Dermis blood vessel endothelial cell (primary cell): ENCODE data around the gene IWS1. TPM values are rescaled to one million over a fixed set of nuclear protein-coding genes. Genes with fewer than 3 reads are reported as not detected.
"Not testable (repeated sequence)": the region's sequence is repeated elsewhere in the genome, so short reads cannot be mapped to it uniquely, and the experiment has no call there.

Source experiments
- DNase-seq: peaks from one replicate; pipeline ENCODE4 v3.0.0; 2010
- total RNA-seq: library from RNA; depleted of rRNA; stranded (reverse); fragments of >200 nt; gene quantifications from 2 replicates; pipeline ENCODE4 v1.2.3, GENCODE V29; 2014

The IWS1 gene
- total RNA-seq: 42.8 and 53.1 TPM in 2 replicates

DNA sequence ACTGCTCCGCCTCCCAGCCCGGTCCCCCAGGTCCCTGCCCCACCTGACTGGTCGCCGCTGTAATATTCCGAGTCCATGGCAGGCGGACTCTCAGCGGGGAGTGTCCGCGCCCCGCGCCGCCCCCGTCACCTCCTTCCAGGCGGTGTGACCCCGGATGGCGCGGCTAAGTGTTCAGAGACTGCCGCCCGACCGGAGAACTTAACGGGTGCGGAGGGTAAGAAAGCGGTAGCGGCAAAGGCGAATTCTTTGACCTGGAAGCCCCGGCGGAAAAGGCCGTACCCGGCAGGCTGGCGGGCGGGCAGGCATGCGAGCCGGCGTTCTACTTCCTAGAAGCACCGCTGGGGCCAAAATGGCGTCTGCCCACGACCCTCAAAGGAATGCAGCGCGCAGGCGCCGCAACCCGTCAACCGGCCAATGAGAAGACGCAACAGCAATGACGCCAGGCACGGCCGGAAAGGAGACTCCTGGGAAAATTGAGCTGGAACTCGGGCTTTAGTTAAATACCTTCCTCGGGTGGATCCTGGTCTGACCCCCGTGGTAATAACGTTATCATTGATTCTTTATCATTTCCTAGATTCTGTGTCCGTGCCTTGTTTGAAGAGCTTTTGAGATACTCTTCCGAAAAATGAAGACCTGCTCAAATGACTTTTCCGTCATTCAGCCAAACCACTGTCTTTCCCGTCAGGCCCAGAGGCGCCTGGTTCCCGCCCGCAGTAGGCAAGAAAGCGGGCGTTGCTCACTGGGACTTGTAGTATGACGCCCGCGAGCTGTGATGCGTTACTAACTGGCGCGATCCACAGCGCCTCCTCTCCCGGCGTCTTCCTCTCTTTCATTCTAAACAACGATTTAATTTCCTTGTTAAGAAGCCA, at the start of gene IWS1:
Gene IWS1, minus strand, starts transcription at position 358 of the 869 bp plus-strand sequence. Its CDS starts 281 bp downstream, at position 77.
- DNase-seq: peak; percentile 99

DNA sequence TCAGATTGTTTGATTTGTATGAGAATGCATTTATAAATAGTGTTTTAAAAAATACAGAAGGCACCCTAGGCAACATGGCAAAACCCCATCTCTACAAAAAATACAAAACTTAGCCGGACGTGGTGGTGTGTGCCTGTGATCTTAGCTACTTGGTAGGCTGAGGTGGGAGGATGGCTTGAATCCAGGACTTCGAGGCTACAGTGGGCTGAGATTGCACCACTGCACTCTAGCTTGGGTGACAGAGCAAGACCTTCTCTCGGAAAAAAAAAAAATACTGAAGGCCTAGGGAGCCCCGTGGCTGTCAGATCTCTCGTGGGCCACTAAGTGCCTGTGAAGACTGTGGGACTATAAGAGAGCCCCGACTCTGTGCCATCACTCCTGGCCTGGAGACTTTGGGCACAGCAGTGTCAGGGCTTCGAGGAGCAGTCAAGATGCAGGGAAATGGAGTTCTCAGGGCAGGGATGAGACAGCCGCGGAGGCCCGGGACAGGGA, 49.7 kb upstream of the IWS1 start:
- DNase-seq: no peak

DNA sequence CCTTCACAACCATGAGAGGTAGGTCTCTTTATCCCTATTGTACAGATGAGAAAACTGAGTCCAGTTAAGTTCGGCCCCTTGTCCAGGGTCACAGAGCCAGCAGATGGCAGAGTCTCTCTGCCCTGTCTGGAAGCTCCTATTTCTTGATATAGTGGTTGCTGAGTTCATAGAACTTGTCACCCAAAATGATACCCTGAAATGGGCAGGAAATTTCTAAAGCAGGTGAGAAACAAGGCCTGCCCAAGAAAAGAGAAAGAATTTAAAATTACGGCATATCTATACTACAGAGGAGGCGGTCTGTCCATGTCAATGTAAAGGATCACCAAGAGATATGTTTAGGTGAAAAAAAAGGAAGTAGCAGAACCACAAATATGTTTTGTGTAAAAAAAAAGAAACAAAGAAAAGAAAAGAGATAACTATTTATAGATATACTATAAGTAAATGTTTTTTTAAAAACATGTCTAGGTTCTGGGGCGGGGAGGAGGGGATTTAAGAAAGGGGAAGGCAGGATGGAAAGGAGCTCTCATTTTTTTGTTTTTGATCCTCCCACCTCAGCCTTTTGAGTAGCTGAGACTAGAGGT, 49.0 kb upstream of the IWS1 start:
- no peak for DNase-seq

DNA sequence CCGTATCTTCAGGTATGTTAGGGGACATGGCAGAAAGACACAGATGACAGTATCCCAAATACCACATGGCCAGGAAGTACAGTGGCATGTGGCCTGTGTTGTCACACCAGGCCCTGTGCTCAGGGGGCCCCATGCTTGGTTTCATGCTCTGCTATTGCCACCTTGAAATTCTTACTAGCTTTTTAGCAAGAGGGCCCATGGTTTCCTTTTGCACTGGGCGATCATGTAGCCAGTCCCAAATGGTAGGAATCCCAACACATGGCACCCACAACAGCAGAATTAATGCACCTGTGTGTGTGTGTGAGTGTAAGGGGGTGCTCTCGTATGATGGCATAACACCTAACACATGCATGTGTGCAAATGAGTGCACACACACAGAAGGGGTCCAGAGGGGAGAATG, 48.4 kb upstream of the IWS1 start:
- no peak for DNase-seq

DNA sequence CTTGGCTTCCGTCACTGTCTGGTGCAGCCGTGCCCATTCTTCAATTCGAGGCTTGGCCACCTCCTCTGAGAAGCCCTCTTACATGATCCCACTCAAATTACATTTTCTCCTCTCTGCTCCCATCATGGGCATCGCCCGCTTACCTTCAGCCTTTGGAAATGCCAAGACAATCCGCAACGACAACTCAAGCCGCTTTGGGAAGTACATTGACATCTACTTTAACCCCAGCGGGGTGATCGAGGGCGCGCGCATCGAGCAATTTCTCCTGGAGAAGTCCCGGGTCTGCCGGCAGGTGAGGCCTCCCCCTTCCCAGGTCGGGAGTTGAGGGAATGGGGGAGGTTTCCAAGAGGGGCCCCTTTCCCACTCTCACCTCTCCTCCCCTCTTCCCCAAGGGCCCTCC, 47.5 kb upstream of the IWS1 start:
- no peak for DNase-seq

DNA sequence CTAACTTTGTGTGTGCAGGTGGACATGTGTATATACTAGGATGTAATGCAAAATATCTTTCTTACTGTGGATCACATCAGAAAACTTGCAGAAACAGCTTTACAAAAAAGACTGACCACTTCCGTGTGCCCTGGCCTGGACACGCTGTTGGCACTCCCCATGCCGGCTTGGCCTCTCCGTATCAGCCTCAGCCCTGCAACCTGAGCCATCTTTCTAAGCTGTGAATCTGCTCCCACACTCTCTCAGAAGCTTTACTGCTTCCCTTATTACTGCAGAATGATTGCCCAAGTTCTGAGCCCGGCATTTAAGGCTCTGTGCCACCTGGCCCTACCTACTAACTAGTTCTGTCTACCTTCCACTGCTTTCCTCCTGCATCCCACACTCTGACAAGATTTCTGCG, 47.0 kb upstream of the IWS1 start:
- DNase-seq: no peak

DNA sequence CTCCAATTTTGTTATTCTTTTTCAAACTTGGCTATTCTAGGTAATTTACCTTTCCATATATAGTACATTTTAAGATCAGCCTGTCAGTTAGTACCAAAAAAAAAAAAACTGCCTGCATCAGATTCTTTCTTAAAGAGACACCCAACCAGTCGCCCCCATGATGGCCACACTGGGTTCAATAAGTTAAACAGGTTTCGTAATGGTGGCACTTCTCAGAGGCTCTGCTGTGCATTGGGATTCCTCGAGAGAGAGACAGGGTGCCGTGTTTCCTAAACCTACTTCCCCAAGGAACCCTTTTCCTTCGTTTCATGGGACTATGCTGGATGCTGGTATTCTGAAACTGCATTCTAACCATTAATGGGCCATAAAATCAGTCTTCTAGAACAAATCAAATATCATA, 46.6 kb upstream of the IWS1 start:
- no peak for DNase-seq

DNA sequence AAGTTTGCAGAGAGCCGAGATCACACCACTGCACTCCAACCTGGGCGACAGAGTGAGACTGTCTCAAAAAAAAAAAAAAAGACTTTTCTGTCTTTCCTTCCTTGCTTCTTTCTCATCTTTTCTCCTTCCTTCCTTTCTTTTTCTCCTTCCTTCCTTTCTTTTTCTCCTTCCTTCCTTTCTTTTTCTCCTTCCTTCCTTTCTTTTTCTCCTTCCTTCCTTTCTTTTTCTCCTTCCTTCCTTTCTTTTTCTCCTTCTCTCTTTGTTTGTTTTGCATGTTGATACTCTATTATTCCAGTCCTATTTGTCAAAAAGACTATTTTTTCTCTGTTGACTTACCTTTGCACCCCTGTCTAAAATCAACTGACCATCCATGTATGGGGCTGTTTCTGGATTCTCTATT, 46.1 kb upstream of the IWS1 start:
- DNase-seq: not testable (repeated sequence)

DNA sequence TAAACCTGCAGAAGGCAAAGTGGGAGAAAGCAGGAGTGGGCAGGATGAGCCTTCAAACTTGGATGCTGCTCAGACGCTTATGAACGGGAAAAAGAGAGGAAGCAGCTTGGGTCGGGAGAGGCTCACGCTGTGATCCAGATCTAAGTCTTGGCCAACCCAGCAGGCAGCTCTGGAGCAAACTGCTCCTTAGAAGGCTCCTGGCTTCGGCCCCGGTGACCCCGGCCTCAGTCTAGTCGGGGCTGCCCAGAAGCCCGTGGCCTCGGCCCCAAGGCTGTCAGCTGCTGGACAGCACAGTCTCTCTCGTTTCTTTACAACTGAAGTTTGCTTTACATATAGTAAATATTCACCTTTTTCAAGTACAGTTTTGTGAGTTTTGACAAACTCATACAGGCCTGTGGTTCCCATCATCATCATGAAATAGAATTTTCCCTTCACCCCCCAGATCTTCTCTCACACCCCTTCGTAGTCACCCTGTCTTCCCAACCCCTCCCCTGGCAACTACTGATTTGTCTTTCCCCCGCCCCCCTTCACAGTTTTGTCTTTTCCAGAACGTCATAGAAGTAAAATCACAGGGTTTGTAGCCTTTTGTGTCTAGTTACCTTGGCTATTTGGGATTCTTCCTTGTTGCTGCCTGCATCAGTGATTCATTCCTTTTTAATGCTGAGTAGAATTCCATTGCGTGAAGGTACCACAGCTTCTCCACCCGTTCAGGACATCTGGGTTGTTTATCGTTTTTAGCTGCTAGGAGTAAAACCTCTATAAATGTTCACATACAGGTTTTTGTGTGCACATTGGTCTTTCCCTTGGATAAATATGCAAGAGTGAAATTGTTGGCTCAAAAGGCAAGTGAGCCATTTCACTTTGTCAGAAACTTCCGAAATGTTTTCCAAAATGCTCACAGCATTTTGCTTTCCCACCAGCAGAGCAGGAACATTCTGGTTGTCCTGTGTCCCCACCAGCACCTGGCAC, 44.3 kb upstream of the IWS1 start:
- no peak for DNase-seq

DNA sequence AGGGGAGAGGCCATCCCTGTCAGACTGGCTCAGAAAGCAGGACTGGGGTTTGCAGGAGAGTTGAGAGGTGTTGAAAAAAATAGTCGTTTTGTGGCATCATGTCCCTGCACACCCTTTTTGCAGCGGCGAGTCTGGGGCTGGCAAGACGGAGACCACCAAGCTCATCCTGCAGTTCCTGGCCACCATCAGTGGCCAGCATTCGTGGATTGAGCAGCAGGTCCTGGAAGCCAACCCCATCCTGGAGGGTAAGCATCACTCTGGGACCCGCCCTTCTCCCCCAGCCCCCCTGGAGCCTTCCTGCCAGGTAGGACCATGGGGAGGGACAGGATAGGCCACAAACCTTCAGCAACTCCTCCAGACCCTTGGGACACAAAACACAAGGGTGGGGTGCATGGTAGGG, 43.4 kb upstream of the IWS1 start:
- no peak for DNase-seq

DNA sequence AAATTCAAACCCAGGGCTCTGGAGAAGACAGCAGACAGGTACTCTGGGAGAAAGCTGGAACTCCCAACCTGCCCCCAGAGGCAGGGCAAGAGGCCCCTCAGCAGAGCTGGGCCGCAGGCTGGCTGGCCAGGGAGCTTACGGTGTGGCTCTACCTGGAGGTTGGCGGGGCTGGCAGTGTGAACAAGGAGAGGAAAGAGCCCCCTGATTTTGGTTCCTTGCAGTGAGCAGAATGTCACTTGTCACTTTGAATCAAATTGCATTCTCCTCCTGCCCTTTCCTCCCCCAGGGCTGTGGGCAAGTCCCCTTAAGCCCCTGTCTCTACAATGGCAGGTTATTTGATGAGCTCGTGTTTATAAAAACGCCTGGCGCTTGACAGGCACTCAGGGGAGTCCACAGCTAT, 41.8 kb upstream of the IWS1 start:
- no peak for DNase-seq

DNA sequence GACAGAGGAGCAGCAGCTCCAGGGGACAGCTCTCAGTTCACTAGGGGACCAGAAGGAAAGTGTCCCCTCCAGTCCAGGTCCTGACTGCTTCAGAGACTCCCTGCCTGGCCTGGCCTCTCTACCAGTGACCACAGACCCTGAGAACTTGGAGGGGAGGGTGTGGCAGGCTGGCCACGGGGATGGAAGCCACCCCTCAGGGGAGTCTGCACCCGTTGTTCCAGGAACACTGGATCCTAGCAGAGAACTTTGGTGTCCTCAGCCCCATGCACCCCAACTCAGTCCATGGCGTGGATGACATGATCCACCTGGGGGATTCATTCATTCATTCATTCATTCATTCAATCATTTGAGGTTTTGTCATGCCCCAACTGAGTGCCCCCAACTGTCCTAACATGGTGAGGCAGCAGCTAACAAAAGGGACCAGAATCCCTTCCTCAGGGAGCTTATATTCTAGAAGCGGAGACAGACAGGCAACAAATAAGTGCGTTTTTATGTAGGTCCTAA, 41.1 kb upstream of the IWS1 start:
- no peak for DNase-seq

DNA sequence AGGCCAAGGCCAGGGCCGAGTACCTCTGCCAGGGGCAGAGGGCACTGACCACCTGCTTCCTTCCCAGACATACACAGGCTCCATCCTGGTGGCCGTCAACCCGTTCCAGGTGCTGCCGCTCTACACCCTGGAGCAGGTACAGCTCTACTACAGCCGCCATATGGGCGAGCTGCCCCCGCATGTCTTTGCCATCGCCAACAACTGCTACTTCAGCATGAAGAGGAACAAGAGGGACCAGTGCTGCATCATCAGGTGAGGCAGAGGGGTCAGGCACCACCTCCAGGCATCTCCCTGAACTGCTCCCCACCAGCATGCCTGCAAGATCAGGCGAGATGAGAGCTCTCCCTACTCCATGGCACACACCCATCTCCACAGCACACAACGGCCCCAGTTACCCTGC, 40.3 kb upstream of the IWS1 start:
- no peak for DNase-seq

DNA sequence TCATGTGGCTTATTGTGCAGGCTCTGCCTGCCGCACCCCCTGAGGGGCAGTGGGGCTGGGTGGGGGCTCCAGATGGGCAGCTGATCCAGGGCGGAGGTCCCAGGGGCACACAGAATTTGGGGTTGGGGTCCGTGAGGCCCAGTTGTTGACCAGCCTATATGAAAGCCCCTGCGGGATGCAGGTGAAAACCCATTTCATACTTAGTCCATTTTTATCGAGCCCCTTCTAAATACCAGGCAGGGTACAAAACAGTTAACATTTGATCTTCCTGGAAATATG, 39.8 kb upstream of the IWS1 start:
- DNase-seq: no peak

DNA sequence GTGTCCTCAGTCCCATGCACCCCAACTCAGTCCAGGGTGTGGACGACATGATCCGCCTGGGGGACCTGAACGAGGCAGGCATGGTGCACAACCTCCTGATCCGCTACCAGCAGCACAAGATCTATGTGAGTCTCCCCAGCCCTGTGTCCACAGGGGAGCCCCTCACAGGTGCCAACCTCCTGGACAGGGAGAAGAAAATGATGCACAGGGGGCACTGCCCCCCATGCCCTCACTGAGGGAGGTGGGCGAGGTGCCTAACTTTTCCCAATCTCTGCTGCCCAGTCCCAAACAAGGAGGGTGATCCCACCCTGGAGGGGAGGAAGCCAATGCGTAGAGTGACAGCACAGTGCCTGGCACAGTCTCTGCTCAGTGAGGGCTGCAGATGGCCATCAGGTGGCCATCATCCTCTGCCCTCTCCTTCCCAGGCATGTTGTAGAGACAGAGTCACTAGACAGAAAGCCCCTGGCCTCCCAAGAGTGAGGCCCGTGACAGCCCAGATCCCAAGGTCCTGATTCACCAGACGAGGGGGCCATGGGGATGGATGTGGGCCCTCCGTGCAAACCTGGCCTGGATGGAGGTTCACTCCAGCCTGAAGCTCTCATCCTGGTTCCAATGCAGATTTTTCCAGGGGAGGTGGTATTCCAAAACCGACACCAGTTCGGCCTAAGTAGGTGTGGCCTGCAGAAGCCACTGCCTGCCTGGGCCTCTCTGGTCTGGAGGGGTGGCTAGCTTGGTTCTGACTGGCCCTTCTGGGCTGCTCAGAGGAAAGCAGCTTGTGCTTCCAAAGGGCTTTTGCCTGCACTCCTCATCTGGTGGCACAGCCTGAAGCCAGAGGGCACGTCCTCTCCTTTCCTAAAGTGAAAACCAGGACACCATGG, 39.2 kb upstream of the IWS1 start:
- no peak for DNase-seq

DNA sequence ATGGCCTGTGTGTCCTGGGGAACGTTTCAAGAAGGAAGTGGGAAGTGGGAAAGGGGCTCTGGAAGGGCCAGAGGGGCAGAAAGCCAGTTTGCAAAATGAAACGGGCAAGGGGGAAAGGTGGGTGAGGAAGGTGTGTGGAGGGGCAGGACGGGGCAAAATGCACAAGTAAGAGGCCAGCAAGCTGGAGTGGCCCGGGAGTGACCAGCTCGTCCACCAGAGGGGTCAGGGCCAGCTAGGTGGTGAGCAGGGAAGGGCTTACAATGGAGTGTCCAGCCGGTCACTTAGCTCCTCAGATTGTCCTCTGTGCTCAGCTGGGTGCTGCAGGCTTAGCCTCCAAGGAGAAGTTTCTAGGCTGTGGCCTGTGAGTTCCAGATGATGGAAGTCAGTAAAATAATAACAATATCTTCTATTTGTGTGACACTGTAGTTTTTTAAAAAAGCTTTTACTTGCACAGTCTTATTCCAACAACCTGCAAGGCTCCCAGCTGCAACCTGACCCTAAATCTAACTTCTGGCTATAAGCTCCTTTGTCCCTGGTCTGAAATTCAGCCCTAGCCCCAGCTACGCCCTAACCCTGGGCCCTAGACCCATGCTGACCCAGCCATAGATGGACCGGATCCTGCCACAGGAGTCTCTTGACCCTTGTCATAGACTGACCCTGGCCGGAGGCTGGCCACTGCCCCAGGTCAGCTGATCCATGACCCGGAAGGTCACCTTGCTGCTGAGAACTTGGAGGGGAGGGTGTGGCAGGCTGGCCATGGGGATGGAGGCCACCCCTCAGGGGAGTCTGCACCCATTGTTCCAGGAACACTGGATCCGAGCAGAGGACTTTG, 38.4 kb upstream of the IWS1 start:
- no peak for DNase-seq

DNA sequence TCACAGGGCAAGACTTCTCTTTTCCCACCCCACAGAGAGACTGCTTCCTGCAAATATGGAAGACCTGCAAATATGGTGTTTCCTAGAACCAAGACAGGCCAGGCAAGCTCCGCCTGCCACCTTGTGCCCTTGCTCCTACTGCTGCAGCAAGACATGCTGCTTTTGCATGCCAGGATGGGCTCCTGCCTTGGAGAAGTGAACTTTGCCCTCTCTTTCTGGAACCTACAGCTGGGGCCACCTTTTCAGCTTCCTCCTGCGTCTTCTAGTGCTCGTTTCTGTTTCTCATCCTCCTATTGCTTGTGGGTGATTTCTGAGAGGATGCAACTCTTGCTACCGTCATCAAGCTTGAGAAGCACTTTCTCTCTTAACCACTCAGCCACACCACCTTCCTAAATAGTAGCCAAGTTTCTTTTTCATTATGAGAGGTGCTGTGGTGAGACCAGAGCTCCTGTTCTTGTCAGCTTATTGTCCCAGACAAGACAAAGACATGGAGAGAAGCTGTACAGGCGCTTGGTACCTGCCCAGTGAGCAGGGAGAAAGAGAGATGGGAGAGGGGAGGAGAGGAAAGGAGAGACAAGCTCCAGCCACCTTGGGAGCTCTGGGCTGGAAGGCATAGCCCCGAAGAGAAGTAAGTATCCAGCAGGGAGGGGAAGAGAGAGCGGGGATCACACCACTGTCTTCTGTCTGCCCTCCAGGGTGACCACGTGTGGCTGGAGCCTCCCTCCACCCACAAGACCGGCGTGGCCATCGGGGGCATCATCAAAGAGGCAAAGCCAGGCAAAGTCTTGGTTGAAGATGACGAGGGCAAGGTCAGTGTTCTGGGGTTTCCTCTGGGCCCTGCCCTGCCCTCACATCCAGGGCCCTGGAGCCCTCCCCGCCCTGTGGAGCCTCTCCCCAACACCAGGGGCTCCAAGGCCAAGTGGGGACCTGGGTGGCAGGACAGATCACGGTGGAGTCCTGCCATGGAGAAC, 37.5 kb upstream of the IWS1 start:
- DNase-seq: no peak

DNA sequence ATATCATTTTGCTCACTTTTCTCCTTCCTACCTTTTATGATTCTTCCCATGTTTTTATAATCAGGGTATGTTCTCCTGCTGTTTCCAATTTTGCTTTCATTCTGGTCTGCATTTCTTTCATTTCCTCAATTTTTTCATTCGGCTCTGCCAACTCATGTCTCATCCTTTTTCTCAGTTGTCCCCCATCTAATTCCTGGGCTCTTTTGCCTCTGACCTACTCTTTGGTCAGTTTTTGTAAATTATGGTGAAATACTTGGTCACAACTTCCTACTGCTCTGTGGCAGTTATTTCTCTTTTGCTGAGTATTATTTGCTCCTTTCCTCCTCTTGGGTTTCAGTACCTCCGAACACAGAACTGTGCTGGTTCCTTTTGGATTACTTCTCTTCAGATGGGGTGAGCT, 36.6 kb upstream of the IWS1 start:
- no peak for DNase-seq

DNA sequence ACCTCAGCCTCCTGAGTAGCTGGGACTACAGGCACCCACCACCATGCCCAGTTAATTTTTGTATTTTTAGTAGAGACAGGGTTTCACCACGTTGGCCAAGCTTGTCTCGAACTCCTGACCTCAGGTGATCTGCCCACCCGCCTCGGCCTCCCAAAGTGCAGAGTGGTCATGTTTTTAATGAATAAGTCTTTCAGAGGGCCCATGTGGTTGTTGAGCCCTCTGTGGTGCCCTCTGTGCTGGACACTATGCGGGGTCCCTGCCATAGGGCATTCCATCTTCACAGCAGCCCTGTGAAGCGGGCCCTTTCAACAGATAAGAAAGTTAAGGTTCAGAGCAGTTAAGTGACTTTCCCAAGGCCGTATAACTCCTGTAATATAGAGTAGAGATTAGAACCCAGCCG, 35.1 kb upstream of the IWS1 start:
- DNase-seq: no peak

DNA sequence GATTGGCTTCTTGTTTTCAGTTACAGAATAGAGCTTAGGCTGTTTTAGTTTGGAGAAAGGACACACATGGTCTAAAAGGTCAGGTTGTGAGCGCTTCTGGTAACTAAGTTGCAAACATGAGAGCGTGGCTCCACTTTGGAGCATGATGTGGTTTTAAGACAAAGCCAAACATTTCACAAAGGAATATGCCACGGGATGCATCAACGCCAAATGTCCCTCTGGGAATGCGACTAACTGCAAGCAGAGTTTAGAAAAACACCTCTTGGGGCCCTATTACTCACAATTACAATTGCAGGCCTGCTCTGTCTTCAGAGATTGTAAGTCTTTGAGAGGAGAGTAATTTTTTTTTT, 34.6 kb upstream of the IWS1 start:
- no peak for DNase-seq
